SK-N-MC (cell line): ENCODE measurements around the gene MINDY4.
"Not testable (repeated sequence)": the region's sequence is repeated elsewhere in the genome, so short reads cannot be mapped to it uniquely, and the experiment has no call there.

Experiments
- DNase-seq: peaks from one replicate; pipeline ENCODE4 v3.0.0-alpha.2; 2011; ENCODE audit warnings: low read depth, low spot score
- H3K27ac ChIP-seq: fragments of 200-600 bp; sonication (generic); 2 replicates; pipeline ENCODE4 v1.5.1; 2016; ENCODE audit warnings: mixed run types
- H3K36me3 ChIP-seq: fragments of 200-600 bp; sonication (generic); 2 replicates; pipeline ENCODE4 v1.6.1; 2017; ENCODE audit warnings: antibody characterized with exemption, low read length, mixed read lengths; ENCODE audit not compliant: insufficient read depth
- H3K4me3 ChIP-seq: fragments of 200-600 bp; sonication (generic); 2 replicates; pipeline ENCODE4 v1.5.1; 2016
- H3K9ac ChIP-seq: fragments of 200-600 bp; sonication (generic); 2 replicates; pipeline ENCODE4 v1.8.0; 2017; ENCODE audit warnings: mixed run types, mixed read lengths; ENCODE audit not compliant: insufficient read length
- H3K9me3 ChIP-seq: fragments of 200-600 bp; sonication (generic); 2 replicates; pipeline ENCODE4 v1.6.1; 2017; ENCODE audit warnings: low read depth, mild to moderate bottlenecking, antibody characterized with exemption, low read length, moderate library complexity, mixed read lengths
- EZH2 ChIP-seq: fragments of 200-600 bp; sonication (generic); IDR thresholded peaks from one replicate; pipeline ENCODE4 v1.6.1; 2017; ENCODE audit warnings: antibody characterized with exemption
- FOXP2 ChIP-seq: optimal IDR thresholded peaks from 2 replicates; pipeline ENCODE3; 2011; ENCODE audit warnings: mild to moderate bottlenecking, moderate library complexity; ENCODE audit not compliant: insufficient read depth; ENCODE audit errors: extremely low read length, control extremely low read depth
- POLR2AphosphoS5 ChIP-seq: IDR thresholded peaks from 2 replicates; pipeline ENCODE4 v1.6.1; 2012; ENCODE audit warnings: mild to moderate bottlenecking, low read depth, low read length, borderline replicate concordance

Gene MINDY4

DNA sequence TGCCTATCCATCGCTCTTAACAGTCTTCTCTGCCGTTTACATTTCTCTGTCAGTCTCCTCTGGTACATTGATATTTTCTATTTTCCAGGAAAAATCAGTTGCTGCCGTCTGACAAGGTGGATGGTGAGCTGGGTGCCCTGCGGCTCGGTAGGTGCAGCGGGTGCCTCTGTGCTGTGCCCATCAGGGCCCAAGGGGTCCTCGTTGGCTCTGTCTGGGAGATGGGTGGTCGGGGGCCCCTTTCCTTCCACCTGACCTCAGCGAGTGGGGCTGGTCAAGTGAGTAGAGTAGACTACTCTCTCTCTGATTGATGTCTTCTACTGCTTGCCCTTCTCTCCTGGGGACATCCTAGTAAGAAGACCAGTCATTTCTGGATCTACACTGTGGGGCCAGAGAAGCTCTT lies 57.4 kb downstream of the MINDY4 start:
- no peaks in the 10 kb centered on the region for H3K9me3 ChIP-seq
- no peak overlapping the region for H3K4me3 ChIP-seq
- H3K9ac ChIP-seq = no peak overlapping the region
- H3K27ac ChIP-seq = no peak overlapping the region
- TF ChIP-seq EZH2 (no peak), FOXP2 (no peak), POLR2AphosphoS5 (no peak)
- no peak for DNase-seq
- no peaks in the 10 kb centered on the region for H3K36me3 ChIP-seq

DNA sequence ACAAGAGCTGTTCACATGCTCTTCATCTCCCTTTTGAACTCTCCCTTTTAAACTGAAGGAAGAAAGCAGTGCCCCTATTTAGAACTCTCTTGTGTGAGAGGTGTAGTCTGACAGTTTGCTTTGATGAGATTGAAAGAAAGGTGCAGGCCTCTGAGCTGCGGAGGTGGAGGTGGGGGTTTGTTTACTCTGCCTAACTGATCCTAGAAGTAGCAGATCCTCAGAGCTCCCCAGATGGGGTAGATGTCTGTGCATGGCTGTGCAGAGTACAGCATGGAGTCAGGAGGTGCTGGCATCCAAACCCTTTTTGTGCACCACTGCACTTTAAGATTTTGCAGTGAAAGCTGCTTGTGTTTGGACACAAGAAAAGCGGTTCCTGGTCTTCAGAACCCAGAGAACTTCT lies 58.3 kb downstream of the MINDY4 start:
- no peak overlapping the region for H3K9ac ChIP-seq
- TF ChIP-seq POLR2AphosphoS5 = no peak
- no peaks in the 10 kb centered on the region for H3K9me3 ChIP-seq
- DNase-seq = no peak
- H3K36me3 ChIP-seq = no peaks in the 10 kb centered on the region; the same call in 1 of the 2 replicates
- H3K27ac ChIP-seq = no peak overlapping the region
- H3K4me3 ChIP-seq = no peak overlapping the region

DNA sequence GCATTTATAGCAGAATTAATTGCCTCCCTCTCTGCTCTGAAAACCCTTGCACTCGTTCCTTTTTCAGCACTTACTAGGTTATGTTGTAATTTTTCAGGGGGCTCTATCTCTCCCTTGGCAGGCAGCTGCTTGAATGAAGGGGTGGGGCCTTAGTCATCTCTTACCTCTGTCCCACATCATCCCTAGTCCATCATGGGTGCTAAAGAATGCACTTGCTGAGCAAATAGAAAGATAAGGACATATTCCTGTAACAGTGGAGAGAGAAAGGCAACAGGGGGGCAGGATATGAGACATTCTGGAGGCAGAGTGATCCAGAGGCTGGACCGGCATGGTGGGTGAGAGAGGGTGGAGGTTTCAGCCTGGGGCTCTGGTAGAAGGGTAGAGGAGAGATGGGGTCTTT lies 60.0 kb downstream of the MINDY4 start:
- no peak overlapping the region for H3K9ac ChIP-seq
- H3K36me3 ChIP-seq = no peaks in the 10 kb centered on the region; the same call in 1 of the 2 replicates
- no peak overlapping the region for H3K27ac ChIP-seq
- no peak overlapping the region for H3K4me3 ChIP-seq
- H3K9me3 ChIP-seq = no peaks in the 10 kb centered on the region
- no peak for DNase-seq
- TF ChIP-seq EZH2 (no peak), FOXP2 (no peak), POLR2AphosphoS5 (no peak)

DNA sequence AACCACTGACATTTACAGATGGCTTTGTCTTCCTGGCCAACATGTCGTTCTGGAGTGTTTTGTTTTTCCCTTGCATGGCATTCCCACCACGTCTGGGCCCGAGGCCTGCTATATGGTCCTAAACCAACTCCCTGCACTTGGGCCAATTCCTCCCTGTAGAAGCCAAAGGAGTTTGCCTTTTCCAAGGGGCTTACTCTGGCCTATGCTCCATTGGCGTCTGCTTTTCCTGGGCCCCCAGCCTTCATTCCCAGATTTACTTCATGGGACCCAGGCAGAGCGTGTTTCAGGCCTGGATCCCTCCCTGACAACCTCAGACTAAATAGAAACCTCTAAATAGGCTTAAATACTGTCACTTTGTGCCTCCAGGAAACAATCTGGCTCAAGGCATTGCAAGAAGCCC lies 60.7 kb downstream of the MINDY4 start:
- TF ChIP-seq POLR2AphosphoS5 (no peak), FOXP2 (no peak), EZH2 (no peak)
- H3K9ac ChIP-seq = no peak overlapping the region
- no peak for DNase-seq
- no peaks in the 10 kb centered on the region; the same call in 1 of the 2 replicates for H3K36me3 ChIP-seq
- no peak overlapping the region for H3K4me3 ChIP-seq
- no peak overlapping the region for H3K27ac ChIP-seq
- H3K9me3 ChIP-seq = no peaks in the 10 kb centered on the region

DNA sequence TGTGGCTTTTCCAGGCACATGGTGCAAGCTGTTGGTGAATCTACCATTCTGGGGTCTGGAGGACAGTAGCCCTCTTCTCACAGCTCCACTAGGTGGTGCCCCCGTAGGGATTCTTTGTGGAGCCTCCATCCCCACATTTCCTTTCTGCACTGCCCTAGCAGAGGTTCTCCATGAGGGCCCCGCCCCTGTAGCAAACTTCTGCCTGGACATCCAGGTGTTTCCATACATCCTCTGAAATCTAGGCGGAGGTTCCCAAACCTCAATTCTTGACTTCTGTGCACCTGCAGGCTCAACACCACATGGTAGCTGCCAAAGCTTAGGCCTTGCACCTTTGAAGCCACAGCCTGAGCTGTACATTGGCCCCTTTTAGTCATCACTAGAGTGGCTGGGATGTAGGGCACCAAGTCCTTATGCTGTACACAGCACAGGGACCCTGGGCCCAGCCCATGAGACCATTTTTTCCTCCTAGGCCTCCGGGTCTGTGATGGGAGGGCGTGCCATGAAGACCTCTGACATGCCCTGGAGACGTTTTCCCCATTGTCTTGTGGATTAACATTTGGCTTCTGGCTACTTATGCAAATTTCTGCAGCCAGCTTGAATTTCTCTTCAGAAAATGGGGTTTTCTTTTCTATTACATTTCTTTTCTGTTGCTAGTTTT lies 62.9 kb downstream of the MINDY4 start:
- not testable (repeated sequence) for H3K27ac ChIP-seq

DNA sequence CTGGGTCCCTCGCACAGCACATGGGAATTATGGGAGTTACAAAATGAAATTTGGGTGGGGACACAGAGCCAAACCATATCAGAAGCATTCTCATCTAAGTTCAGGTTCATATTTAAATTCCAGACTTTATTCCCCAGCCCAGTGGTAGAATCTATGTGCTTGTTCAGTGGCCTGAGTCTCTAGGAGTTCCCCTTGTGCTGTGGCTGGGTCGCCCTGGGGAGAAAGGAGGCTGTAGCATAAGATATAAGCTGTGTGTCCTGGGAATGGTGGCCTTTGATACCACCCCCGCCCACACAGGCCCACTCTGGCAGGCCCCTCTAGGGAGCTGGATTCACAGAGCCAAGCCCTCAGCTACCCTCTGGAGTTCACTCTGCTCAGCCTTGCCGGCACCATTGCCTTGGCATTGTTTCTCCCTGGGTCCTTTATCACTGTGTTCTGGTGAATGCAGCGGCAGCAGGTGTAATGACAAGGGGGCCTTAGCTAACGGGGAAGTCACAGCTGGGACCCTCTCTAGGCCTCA lies 64.2 kb downstream of the MINDY4 start:
- Histone ChIP-seq H3K4me3 (no peak overlapping the region), H3K9me3 (no peaks in the 10 kb centered on the region), H3K9ac (no peak overlapping the region), H3K27ac (no peak overlapping the region), H3K36me3 (no peaks in the 10 kb centered on the region; the same call in 1 of the 2 replicates)
- no peak for TF ChIP-seq POLR2AphosphoS5
- TF ChIP-seq EZH2 = no peak
- no peak for TF ChIP-seq FOXP2
- DNase-seq = no peak

More for the DNA sequence above, 62.9 kb downstream of the MINDY4 start:
- H3K36me3 ChIP-seq, H3K9me3 ChIP-seq, H3K9ac ChIP-seq, H3K4me3 ChIP-seq, DNase-seq: not testable (repeated sequence)

DNA sequence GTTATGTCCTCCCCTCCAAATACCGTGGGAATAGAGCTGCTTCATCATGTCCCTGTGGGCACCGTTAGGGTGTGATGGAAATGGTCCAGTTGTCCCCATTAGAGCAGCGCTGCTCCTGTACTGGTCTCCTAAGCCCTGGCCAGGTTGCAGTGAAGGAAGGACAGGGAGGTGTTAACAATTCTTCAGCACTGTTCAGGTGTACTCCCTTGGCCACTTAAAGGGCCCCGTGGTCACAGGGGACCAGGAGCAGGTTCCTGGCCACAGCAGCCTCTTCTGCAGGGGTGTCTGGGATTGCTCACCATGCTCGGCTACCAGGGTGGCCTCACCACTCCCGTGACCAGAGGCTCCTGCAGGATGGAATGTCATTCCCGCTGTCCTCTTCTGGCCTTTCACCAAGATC lies 65.8 kb downstream of the MINDY4 start:
- no peaks in the 10 kb centered on the region; the same call in 1 of the 2 replicates for H3K36me3 ChIP-seq
- H3K4me3 ChIP-seq = no peak overlapping the region
- DNase-seq = no peak
- no peak for TF ChIP-seq FOXP2
- TF ChIP-seq EZH2 = no peak
- TF ChIP-seq POLR2AphosphoS5 = no peak
- no peaks in the 10 kb centered on the region for H3K9me3 ChIP-seq
- no peak overlapping the region for H3K27ac ChIP-seq
- no peak overlapping the region for H3K9ac ChIP-seq

DNA sequence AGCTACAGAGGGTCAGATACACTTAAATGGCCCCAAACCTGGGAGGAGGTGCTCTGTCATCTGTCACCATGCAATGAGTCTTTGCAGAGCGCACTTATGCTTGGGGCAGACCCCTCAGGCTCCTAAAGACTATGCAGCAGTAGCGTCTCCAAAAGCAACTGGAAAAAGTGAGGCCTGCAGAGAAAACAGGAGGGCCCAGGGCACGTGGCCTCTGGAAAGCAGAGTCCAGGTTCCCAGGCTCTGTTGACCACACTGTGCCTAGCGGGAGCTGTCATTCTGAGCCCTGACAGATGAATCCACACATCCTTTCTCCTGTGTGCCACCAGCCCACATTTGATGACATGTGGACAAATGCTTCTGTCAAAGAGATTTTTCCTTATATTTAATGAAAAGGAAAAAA lies 66.4 kb downstream of the MINDY4 start:
- H3K36me3 ChIP-seq = no peaks in the 10 kb centered on the region; the same call in 1 of the 2 replicates
- TF ChIP-seq POLR2AphosphoS5 (no peak), EZH2 (no peak)
- DNase-seq = no peak
- H3K4me3 ChIP-seq = no peak overlapping the region
- no peaks in the 10 kb centered on the region for H3K9me3 ChIP-seq
- H3K9ac ChIP-seq = no peak overlapping the region
- no peak overlapping the region for H3K27ac ChIP-seq

DNA sequence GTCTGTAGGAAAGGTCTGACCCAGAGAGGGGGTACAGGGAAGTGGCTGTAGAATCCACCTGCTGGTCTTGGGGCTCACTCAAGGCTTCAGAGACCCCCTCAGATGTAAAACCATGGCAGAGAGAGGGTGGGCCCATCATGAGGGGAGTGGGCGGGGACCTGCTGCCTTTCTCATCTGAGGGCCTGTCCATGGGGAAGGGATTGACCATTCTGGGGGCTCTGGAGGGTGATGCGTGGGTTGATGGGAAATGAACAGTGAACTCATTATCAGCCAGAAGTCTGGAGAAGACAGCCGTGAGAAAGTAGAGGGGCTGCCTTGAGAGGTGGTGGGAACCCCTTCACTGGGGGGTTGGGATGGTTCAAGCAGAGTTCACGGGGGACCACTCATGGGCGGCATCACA lies 66.8 kb downstream of the MINDY4 start:
- no peak overlapping the region for H3K4me3 ChIP-seq
- H3K36me3 ChIP-seq = no peaks in the 10 kb centered on the region; the same call in 1 of the 2 replicates
- no peak for DNase-seq
- TF ChIP-seq POLR2AphosphoS5 (no peak), FOXP2 (no peak), EZH2 (no peak)
- no peak overlapping the region for H3K9ac ChIP-seq
- no peaks in the 10 kb centered on the region for H3K9me3 ChIP-seq
- no peak overlapping the region for H3K27ac ChIP-seq
